ENCODE results near the gene MEF2D. TPM values are rescaled to one million over a fixed set of nuclear protein-coding genes. Genes with fewer than 3 reads are reported as not detected.

Gene MEF2D
- total RNA-seq, 1 donor from 2014 or later = 20.7 TPM

GRCh38 chr1:156428746-156429288 is 71.8 kb downstream of the MEF2D start:
- Mint-ChIP-seq H3K4me1 (ENCODE audit: unreplicated experiment) (no peaks in the 10 kb centered on the region), H3K4me3 (no peak overlapping the region)

GRCh38 chr1:156427957-156428356 is 72.6 kb downstream of the MEF2D start:
- TF ChIP-seq CTCF (conservative IDR thresholded peaks at IDR 0.05) = no peak
- Mint-ChIP-seq H3K9me3 (no peaks in the 10 kb centered on the region), H3K27ac (no peak overlapping the region), H3K27me3 (peaks cover 100% of the 10 kb centered on the region), H3K36me3 (no peaks in the 10 kb centered on the region), H3K4me3 (no peak overlapping the region), H3K4me1 (ENCODE audit: unreplicated experiment) (no peaks in the 10 kb centered on the region)
- no peak for DNase-seq (ENCODE audit: extremely low spot score, unreplicated experiment)

More at GRCh38 chr1:156428746-156429288, 71.8 kb downstream of the MEF2D start:
- TF ChIP-seq CTCF (conservative IDR thresholded peaks at IDR 0.05) = no peak
- no peaks in the 10 kb centered on the region for H3K36me3 Mint-ChIP-seq
- peaks cover 100% of the 10 kb centered on the region for H3K27me3 Mint-ChIP-seq
- H3K9me3 Mint-ChIP-seq = no peaks in the 10 kb centered on the region
- no peak for DNase-seq (ENCODE audit: extremely low spot score, unreplicated experiment)
- H3K27ac Mint-ChIP-seq = no peak overlapping the region

- Mint-ChIP-seq H3K27ac (no peak overlapping the region), H3K27me3 (peaks cover 98% of the 10 kb centered on the region), H3K4me3 (no peak overlapping the region), H3K9me3 (no peaks in the 10 kb centered on the region), H3K36me3 (no peaks in the 10 kb centered on the region), H3K4me1 (ENCODE audit: unreplicated experiment) (peaks cover 4% of the 10 kb centered on the region)
- no peak for TF ChIP-seq CTCF (conservative IDR thresholded peaks at IDR 0.05)
- no peak for DNase-seq (ENCODE audit: extremely low spot score, unreplicated experiment)
Observed at GRCh38 chr1:156425943-156426342, 74.6 kb downstream of the MEF2D start.

GRCh38 chr1:156424806-156425432 is 75.7 kb downstream of the MEF2D start:
- Mint-ChIP-seq H3K27me3 (peaks cover 98% of the 10 kb centered on the region), H3K36me3 (no peaks in the 10 kb centered on the region), H3K27ac (no peak overlapping the region), H3K4me3 (no peak overlapping the region), H3K9me3 (no peaks in the 10 kb centered on the region), H3K4me1 (ENCODE audit: unreplicated experiment) (peaks cover 4% of the 10 kb centered on the region)
- no peak for TF ChIP-seq CTCF (conservative IDR thresholded peaks at IDR 0.05)
- no peak for DNase-seq (ENCODE audit: extremely low spot score, unreplicated experiment)

- no peaks in the 10 kb centered on the region for H3K9me3 Mint-ChIP-seq
- H3K27me3 Mint-ChIP-seq = peaks cover 98% of the 10 kb centered on the region
- peak overlapping the region; percentile 44 for H3K4me3 Mint-ChIP-seq
- peaks cover 4% of the 10 kb centered on the region for H3K4me1 Mint-ChIP-seq (ENCODE audit: unreplicated experiment)
- H3K27ac Mint-ChIP-seq = no peak overlapping the region
- no peak for DNase-seq (ENCODE audit: extremely low spot score, unreplicated experiment)
- no peaks in the 10 kb centered on the region for H3K36me3 Mint-ChIP-seq
- TF ChIP-seq CTCF (conservative IDR thresholded peaks at IDR 0.05) = no peak
Observed at GRCh38 chr1:156423422-156424352, 76.9 kb downstream of the MEF2D start.
